Measurements from ENCODE around the gene ATP2A3. TPM values are rescaled to one million over a fixed set of nuclear protein-coding genes. Genes with fewer than 3 reads are reported as not detected.

The ATP2A3 gene
- total RNA-seq, 3 donors from 2014 or later = 2.6 to 15.1 (median 9.8) TPM

DNA sequence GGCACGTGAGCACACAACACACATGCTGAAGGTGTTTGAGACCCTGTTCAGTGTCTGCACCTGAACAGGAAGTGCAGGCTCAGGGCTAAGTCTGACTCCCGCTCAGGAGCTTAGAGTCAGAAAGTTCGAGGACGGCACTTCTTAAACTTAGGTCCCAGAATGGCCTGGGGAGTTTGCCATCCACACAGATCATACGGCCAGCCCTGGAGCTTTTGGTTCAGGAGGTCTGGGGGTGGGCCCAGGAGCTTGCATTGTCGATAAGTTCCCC lies 67.3 kb downstream of the ATP2A3 start:
- Histone ChIP-seq H3K27me3 (no peaks in the 10 kb centered on the region), H3K36me3 (no peaks in the 10 kb centered on the region), H3K4me3 (no peak overlapping the region), H3K4me1 (peaks cover 3 to 12% of the 10 kb centered on the region in 2 donors), H3K27ac (no peak overlapping the region), H3K9me3 (no peaks in the 10 kb centered on the region)
- TF ChIP-seq POLR2AphosphoS5 (IDR thresholded peaks at IDR 0.05) = no peak
- TF ChIP-seq, protein P1, sequence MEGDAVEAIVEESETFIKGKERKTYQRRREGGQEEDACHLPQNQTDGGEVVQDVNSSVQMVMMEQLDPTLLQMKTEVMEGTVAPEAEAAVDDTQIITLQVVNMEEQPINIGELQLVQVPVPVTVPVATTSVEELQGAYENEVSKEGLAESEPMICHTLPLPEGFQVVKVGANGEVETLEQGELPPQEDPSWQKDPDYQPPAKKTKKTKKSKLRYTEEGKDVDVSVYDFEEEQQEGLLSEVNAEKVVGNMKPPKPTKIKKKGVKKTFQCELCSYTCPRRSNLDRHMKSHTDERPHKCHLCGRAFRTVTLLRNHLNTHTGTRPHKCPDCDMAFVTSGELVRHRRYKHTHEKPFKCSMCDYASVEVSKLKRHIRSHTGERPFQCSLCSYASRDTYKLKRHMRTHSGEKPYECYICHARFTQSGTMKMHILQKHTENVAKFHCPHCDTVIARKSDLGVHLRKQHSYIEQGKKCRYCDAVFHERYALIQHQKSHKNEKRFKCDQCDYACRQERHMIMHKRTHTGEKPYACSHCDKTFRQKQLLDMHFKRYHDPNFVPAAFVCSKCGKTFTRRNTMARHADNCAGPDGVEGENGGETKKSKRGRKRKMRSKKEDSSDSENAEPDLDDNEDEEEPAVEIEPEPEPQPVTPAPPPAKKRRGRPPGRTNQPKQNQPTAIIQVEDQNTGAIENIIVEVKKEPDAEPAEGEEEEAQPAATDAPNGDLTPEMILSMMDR (IDR thresholded peaks at IDR 0.05) = no peak
- intact Hi-C loops (cut with DNase I; ENCODE audit: low total_unique reads) = loop anchor here (5.0 kb wide), 1 partner anchor 1030 kb away; no protein-coding TSS in a partner anchor
- DNase-seq (ENCODE audit: low spot score in 2 of 2) = no peak

DNA sequence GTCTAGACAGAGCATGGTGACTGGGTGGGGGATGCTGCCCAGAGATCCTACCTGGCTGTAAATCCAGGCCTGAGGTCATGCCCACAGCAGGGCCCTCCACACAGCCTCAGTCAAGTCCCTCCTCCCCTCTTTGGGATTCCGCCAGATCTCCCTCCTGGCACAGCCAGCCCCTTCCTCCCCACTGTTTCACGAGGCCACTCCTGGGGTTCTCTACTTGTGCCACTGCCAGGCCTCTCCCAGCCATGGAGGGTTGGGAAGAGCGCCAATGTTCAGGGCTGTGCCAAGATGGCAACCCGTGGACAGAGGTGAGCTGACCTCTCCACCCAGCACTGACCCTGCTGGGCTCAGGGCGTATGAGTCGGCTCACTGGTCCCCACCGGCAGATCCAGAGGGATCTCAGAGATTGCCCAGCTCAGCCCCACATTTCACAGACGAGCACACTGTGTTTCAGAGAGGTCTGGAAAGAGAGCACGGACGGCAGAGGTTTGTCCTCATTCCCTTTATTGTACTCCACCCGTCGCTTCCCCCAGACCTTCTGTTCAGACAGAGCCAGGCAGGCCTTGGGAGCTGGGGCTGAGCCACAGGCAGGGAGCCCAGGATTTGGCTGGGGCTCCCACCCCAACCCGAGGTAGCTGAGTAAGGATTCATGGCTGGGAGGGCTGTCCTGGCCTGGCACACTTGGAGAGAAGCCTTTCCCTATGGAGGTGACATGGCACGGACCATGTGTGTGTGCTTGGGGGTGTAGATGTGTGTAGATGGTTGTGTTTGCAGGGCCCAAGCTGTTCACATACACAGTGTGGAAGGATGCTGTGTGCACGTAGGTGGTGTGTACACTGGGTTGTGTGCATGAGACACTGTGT lies 67.9 kb downstream of the ATP2A3 start:
- Histone ChIP-seq H3K4me1 (peaks cover 3 to 12% of the 10 kb centered on the region in 2 donors), H3K36me3 (no peaks in the 10 kb centered on the region), H3K27ac (peak overlapping the region; percentile 8 to 75), H3K27me3 (no peaks in the 10 kb centered on the region), H3K9me3 (no peaks in the 10 kb centered on the region), H3K4me3 (no peak overlapping the region)
- DNase-seq (ENCODE audit: low spot score in 2 of 2) = no peak
- intact Hi-C loops (cut with DNase I; ENCODE audit: low total_unique reads) = loop anchor here (5.0 kb wide), 1 partner anchor 1029 kb away; no protein-coding TSS in a partner anchor
- TF ChIP-seq, protein P1 (IDR thresholded peaks at IDR 0.05) = no peak

DNA sequence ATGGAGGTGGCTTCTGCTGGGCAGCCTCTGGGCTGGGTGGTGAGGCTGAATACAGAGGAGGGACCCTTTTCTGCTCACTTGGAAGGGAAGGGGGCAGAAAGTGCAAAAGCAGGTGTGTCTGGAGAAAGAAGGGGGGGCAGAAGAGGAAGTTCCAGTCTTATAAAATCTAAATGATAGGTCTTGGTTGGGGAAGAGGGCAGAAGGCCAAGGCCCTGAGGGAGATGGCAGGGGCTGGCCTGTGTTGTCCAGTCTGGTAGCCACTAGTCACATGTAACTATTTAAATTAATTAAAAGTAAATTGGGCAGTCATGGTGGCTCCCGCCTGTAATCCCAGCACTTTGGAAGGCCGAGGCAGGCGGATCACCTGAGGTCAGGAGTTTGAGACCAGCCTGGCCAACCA lies 68.9 kb downstream of the ATP2A3 start:
- Histone ChIP-seq H3K4me1 (peaks cover 3 to 16% of the 10 kb centered on the region in 2 donors), H3K27me3 (no peaks in the 10 kb centered on the region), H3K36me3 (no peaks in the 10 kb centered on the region), H3K9me3 (no peaks in the 10 kb centered on the region), H3K4me3 (no peak overlapping the region), H3K27ac (peak overlapping the region; percentile 52 to 75)
- no peak for DNase-seq (ENCODE audit: low spot score in 2 of 2)
- intact Hi-C loops (cut with DNase I; ENCODE audit: low total_unique reads) = loop anchor here (1.0 to 5.0 kb wide), 2 partner anchors 23 to 1028 kb away; no protein-coding TSS in a partner anchor
- no peak for TF ChIP-seq POLR2AphosphoS5 (IDR thresholded peaks at IDR 0.05)
- TF ChIP-seq, protein P1 (IDR thresholded peaks at IDR 0.05) = no peak

DNA sequence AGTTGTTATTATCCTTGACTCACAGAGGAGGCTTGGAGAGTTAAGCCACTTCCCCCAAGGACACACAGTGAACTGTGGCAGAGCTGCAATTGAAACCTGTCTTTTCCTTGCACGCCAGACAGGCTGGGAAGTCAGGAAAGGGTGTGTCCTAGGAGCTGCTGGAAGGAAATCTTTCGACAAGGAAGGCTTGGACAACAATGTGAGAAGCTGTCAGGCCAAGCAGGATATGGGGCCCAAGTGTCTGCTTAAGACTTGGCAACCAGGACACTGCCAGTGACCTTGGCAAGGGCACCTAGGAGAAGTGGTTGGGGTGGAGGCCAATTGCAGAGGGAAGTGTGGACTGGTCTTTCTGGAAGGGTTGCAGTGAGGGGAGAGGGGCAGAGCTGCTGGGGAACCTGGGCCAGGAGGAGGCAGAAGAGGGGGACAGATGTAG lies 69.3 kb downstream of the ATP2A3 start:
- H3K9me3 ChIP-seq = no peaks in the 10 kb centered on the region
- no peaks in the 10 kb centered on the region for H3K27me3 ChIP-seq
- H3K4me3 ChIP-seq = no peak overlapping the region
- intact Hi-C loops (cut with DNase I; ENCODE audit: low total_unique reads) = loop anchor here (1.0 to 5.0 kb wide), 2 partner anchors 23 to 1028 kb away; no protein-coding TSS in a partner anchor
- no peaks in the 10 kb centered on the region for H3K36me3 ChIP-seq
- H3K27ac ChIP-seq = peak overlapping the region; percentile 52 to 75
- DNase-seq (ENCODE audit: low spot score in 2 of 2) = peak; percentile 48 to 62
- TF ChIP-seq POLR2A (IDR thresholded peaks at IDR 0.05) (no peak), POLR2AphosphoS5 (IDR thresholded peaks at IDR 0.05) (no peak)
- TF ChIP-seq, protein P1 (IDR thresholded peaks at IDR 0.05) = no peak
- peaks cover 3 to 21% of the 10 kb centered on the region in 2 donors for H3K4me1 ChIP-seq

DNA sequence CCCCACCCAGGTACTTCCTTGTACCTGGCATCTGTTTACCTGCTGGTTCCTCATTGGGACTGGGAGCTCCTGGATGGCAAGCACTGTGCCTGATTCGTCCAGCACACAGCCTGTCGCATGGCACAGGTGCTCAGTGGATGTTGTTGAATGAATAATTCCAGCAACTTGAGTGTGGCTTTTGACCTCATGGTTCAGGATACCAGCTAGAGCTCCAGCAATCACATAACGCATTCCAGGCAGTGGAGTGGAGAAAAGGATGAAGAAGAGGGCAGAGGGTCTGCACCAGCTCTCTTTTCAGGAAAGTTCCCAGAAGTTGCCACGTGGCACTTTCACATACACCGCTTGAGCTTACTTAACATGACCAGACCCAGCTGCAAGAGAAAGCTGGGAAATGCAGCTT lies 70.0 kb downstream of the ATP2A3 start:
- H3K27me3 ChIP-seq = no peaks in the 10 kb centered on the region
- no peaks in the 10 kb centered on the region for H3K36me3 ChIP-seq
- H3K9me3 ChIP-seq = no peaks in the 10 kb centered on the region
- DNase-seq (ENCODE audit: low spot score in 2 of 2) = no peak
- peaks cover 10 to 26% of the 10 kb centered on the region in 2 donors for H3K4me1 ChIP-seq
- intact Hi-C loops (cut with DNase I; ENCODE audit: low total_unique reads) = no loop called here
- TF ChIP-seq, protein P1 (IDR thresholded peaks at IDR 0.05) = no peak
- TF ChIP-seq POLR2A (IDR thresholded peaks at IDR 0.05) = no peak
- TF ChIP-seq POLR2AphosphoS5 (IDR thresholded peaks at IDR 0.05) = no peak
- H3K4me3 ChIP-seq = no peak overlapping the region
- peak overlapping the region; percentile 75 to 83 for H3K27ac ChIP-seq

All from breast epithelium (tissue), 4 donors.